Stimulated activated CD8-positive, alpha-beta memory T cell treated with anti-CD3 and anti-CD28 coated beads, Interleukin-12 subunit alpha, Interleukin-12 subunit beta, amount 100 ng/mL, for 1 hour (primary cell): ENCODE data around the gene LONRF3.

Experiments used
- DNase-seq: peaks from one replicate; pipeline ENCODE4 v3.0.0-alpha.2; 2020; ENCODE audit warnings: low read depth

The LONRF3 gene

GRCh38 chrX:119036107-119037029 is 62.0 kb downstream of the LONRF3 start:
- DNase-seq: no peak

GRCh38 chrX:119040432-119040831 is 66.0 kb downstream of the LONRF3 start:
- no peak for DNase-seq

- DNase-seq: no peak
These were observed 66.8 kb downstream of the LONRF3 start for GRCh38 chrX:119041175-119041574.

- no peak for DNase-seq
These were observed 67.6 kb downstream of the LONRF3 start for GRCh38 chrX:119042040-119042439.

DNA sequence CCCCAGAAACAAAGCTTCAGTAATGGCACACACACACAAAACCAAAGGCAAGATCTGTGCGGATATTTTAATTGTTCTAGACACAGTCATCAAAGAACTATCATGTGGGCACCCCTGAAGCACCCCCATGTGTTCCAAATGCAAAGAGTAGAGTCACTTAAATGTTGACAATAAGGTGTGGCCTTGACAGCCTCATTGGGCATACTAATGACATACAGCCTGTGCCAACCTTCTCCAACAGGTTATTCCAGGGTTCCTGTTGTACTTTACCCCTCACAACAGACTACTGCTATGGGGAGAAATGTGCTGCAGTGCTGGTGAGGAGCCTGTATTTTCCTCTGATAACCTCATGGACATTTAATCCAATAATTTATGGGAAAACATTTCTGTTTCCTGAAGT is 68.6 kb downstream of the LONRF3 start:
- no peak for DNase-seq

- no peak for DNase-seq
These were observed 71.5 kb downstream of the LONRF3 start for GRCh38 chrX:119045884-119046283.

GRCh38 chrX:119055687-119056086 is 81.3 kb downstream of the LONRF3 start:
- no peak for DNase-seq

- DNase-seq: no peak
These were observed 88.4 kb downstream of the LONRF3 start for GRCh38 chrX:119062750-119063374.

- no peak for DNase-seq
These were observed 89.0 kb downstream of the LONRF3 start for GRCh38 chrX:119063428-119063827.

- no peak for DNase-seq
These were observed 92.8 kb downstream of the LONRF3 start for GRCh38 chrX:119067023-119067739.
